Measurements from ENCODE around the gene MAMSTR. TPM values are rescaled to one million over a fixed set of nuclear protein-coding genes. Genes with fewer than 3 reads are reported as not detected.

Gene MAMSTR
- total and polyA plus RNA-seq, 10 of the 15 experiments (the other 5 are each of a cell fraction or from before 2014, with no cell fraction given), result 0.04 to 0.73 (median 0.31) TPM; not detected in 1

DNA sequence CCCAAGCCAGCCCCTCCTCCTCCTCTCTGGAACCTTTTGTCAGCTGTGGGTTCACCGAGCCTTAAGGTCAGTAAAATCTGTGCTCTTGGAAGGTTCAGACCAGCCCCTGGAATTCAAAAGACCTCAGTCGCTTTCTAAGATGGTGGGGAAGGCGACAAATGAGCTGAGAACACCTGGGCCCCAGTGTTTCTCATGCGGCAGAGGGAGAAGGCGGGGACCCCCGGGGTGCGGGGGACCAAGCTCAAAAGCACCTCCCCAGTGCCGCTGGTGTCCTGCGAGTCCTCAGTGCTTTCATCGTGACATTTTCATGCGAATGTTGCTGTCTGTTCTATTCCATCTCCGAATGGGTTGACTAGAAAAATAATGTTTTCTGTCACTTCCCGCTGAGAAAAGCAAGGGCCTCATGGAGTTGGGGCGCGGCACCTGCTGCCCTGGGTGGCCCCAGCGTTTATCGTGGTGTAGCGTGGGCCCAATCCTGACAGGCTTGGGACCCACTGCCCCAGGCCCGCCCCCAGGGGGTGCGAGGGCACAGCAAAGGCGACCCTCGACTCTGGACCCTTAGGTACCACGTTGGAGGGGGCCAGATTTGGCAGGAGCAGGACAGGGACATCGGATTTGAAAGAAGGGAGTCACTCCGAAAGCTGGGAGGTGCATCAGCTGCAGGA lies 46.0 kb downstream of the MAMSTR start:
- ChIA-PET CTCF (interaction anchor here (0.8 to 3.1 kb wide), 10 partner anchors 10 to 114 kb away, joined by 3 to 20 read pairs (median 4); no protein-coding TSS in a partner anchor), SMC1A (ENCODE audit: uncharacterized antibody, unreplicated experiment) (interaction anchor here (1.2 to 1.9 kb wide), 2 partner anchors 8 to 28 kb away, joined by 4 to 11 read pairs; partner anchors contain the start of gene CA11), RAD21 (ENCODE audit: unreplicated experiment) (interaction anchor here (1.1 kb wide), 1 partner anchor 8 kb away, joined by 3 read pairs; no protein-coding TSS in a partner anchor), POLR2A (no interaction called here)
- no peaks in the 10 kb centered on the region; the same call in 2 of the 3 replicates for H3K9me3 ChIP-seq (replicated peaks; ENCODE audit: control insufficient read depth, insufficient read depth, low read length)
- no peaks in the 10 kb centered on the region for H3K4me1 ChIP-seq (ENCODE audit: control insufficient read depth, insufficient read depth, low read length)
- H3K9ac ChIP-seq (ENCODE audit: control insufficient read depth, insufficient read depth, low read length), result no peak overlapping the region
- FAIRE-seq (no peak), DNase-seq (ENCODE audit: low read depth, low spot score) (no peak), ATAC-seq (no peak)
- H4K20me1 ChIP-seq (ENCODE audit: control insufficient read depth, insufficient read depth), result no peaks in the 10 kb centered on the region
- intact Hi-C loops (cut with micrococcal nuclease; ENCODE audit: unreplicated experiment) (no loop called here), in situ Hi-C loops (cut with MboI) (no loop called here)
- H2AFZ ChIP-seq (ENCODE audit: control insufficient read depth, low read depth, low read length), result no peak overlapping the region
- no TSS peak for BruUV-seq (replicated peaks)
- no peaks in the 10 kb centered on the region for H3K79me2 ChIP-seq (ENCODE audit: control insufficient read depth, insufficient read depth, low read length)
- H3K4me2 ChIP-seq (ENCODE audit: control insufficient read depth, insufficient read depth), result no peak overlapping the region
- H3K4me3 ChIP-seq, result no peak overlapping the region
- WGBS (ENCODE audit: insufficient coverage, insufficient replicate concordance, low lambda C conversion rate, missing lambda C conversion rate), result 59% methylated on average over 25 of the region's 25 CpGs
- H3K27me3 ChIP-seq (replicated peaks in 1 of 2; ENCODE audit: control insufficient read depth in 2 of 2, insufficient read depth in 2 of 2, low read length in 1 of 2), result peaks cover 0 to 2% of the 10 kb centered on the region in 2 experiments; a peak in 2 of 4 replicates
- H3K36me3 ChIP-seq (ENCODE audit: control insufficient read depth in 2 of 2, insufficient read depth in 2 of 2, low read length in 1 of 2), result no peaks in the 10 kb centered on the region
- H3K27ac ChIP-seq (ENCODE audit: control insufficient read depth, insufficient read depth), result no peak overlapping the region
- TF ChIP-seq FOS (IDR thresholded peaks at IDR 0.05; ENCODE audit: borderline replicate concordance, extremely low read depth, insufficient read length) (no peak), MYC (IDR thresholded peaks at IDR 0.05; ENCODE audit: insufficient read depth, insufficient read length, insufficient replicate concordance, low read length, severe bottlenecking) (no peak), RB1 (IDR thresholded peaks at IDR 0.05; ENCODE audit: borderline replicate concordance) (no peak), HCFC1 (IDR thresholded peaks at IDR 0.05; ENCODE audit: low read length) (no peak), ZNF24 (IDR thresholded peaks at IDR 0.05) (no peak), IKZF1 (conservative IDR thresholded peaks at IDR 0.05) (no peak), GABPA (IDR thresholded peaks at IDR 0.05; ENCODE audit: low read depth) (no peak), ATF7 (IDR thresholded peaks at IDR 0.05; ENCODE audit: low read depth) (no peak)
- TF ChIP-seq, protein P1, sequence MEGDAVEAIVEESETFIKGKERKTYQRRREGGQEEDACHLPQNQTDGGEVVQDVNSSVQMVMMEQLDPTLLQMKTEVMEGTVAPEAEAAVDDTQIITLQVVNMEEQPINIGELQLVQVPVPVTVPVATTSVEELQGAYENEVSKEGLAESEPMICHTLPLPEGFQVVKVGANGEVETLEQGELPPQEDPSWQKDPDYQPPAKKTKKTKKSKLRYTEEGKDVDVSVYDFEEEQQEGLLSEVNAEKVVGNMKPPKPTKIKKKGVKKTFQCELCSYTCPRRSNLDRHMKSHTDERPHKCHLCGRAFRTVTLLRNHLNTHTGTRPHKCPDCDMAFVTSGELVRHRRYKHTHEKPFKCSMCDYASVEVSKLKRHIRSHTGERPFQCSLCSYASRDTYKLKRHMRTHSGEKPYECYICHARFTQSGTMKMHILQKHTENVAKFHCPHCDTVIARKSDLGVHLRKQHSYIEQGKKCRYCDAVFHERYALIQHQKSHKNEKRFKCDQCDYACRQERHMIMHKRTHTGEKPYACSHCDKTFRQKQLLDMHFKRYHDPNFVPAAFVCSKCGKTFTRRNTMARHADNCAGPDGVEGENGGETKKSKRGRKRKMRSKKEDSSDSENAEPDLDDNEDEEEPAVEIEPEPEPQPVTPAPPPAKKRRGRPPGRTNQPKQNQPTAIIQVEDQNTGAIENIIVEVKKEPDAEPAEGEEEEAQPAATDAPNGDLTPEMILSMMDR (IDR thresholded peaks at IDR 0.05 in 2 of 3, conservative IDR thresholded peaks at IDR 0.05 in 1 of 3; ENCODE audit: control insufficient read depth in 2 of 3, extremely low read depth in 1 of 3, insufficient read depth in 1 of 3, low read depth in 3 of 3, low read length in 3 of 3), result no peak
